ENCODE results near the gene HMGCS1. TPM values are rescaled to one million over a fixed set of nuclear protein-coding genes. Genes with fewer than 3 reads are reported as not detected.

Gene HMGCS1
- polyA plus RNA-seq, 1 donor from 2014 or later, result 498 TPM

DNA sequence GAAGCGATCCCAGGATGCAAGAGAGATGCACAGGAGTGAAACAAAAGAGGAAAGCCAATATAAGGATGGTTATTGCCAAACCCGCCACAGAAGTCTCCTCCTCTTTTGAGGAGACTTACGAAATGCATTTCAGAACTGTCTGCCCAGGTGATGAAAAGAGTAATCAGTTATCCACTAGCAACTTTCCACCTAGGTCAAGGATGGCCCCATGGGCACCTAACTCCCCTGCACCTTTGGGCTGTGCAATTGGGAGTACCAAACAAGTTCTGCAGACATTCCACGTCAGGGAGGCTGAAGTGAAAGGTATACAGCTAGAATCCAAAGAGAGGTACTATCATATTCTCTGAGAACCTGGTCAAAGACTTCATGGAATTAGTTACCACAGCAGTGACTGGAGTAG is 25.7 kb downstream of the HMGCS1 start:
- H3K27me3 ChIP-seq (ENCODE audit: insufficient read depth, low read depth, low read length), result no peaks in the 10 kb centered on the region
- no peak overlapping the region for H3K4me3 ChIP-seq (ENCODE audit: low read length)
- H3K9me2 ChIP-seq (ENCODE audit: insufficient read depth, low read length), result no peaks in the 10 kb centered on the region
- no peak overlapping the region for H3K4me2 ChIP-seq (ENCODE audit: low read length)
- H2AFZ ChIP-seq (ENCODE audit: low read depth, low read length), result no peak overlapping the region
- no peak overlapping the region for H3K27ac ChIP-seq (ENCODE audit: low read length)
- no peaks in the 10 kb centered on the region for H3F3A ChIP-seq (ENCODE audit: insufficient read depth, low read length, poor library complexity, severe bottlenecking)
- no peaks in the 10 kb centered on the region for H3K9me3 ChIP-seq (ENCODE audit: low read length)
- TF ChIP-seq EP300 (conservative IDR thresholded peaks at IDR 0.05; ENCODE audit: poor library complexity, severe bottlenecking) (no peak), TAF1 (IDR thresholded peaks at IDR 0.05; ENCODE audit: low read depth) (no peak), RAD21 (conservative IDR thresholded peaks at IDR 0.05) (no peak), EZH2 (IDR thresholded peaks at IDR 0.05; ENCODE audit: borderline replicate concordance, insufficient read depth, low read length, poor library complexity, severe bottlenecking) (no peak), POLR2AphosphoS5 (IDR thresholded peaks at IDR 0.05) (no peak), SMC3 (conservative IDR thresholded peaks at IDR 0.05; ENCODE audit: poor library complexity) (no peak), MXI1 (conservative IDR thresholded peaks at IDR 0.05; ENCODE audit: poor library complexity, severe bottlenecking) (no peak)
- TF ChIP-seq, protein P1, sequence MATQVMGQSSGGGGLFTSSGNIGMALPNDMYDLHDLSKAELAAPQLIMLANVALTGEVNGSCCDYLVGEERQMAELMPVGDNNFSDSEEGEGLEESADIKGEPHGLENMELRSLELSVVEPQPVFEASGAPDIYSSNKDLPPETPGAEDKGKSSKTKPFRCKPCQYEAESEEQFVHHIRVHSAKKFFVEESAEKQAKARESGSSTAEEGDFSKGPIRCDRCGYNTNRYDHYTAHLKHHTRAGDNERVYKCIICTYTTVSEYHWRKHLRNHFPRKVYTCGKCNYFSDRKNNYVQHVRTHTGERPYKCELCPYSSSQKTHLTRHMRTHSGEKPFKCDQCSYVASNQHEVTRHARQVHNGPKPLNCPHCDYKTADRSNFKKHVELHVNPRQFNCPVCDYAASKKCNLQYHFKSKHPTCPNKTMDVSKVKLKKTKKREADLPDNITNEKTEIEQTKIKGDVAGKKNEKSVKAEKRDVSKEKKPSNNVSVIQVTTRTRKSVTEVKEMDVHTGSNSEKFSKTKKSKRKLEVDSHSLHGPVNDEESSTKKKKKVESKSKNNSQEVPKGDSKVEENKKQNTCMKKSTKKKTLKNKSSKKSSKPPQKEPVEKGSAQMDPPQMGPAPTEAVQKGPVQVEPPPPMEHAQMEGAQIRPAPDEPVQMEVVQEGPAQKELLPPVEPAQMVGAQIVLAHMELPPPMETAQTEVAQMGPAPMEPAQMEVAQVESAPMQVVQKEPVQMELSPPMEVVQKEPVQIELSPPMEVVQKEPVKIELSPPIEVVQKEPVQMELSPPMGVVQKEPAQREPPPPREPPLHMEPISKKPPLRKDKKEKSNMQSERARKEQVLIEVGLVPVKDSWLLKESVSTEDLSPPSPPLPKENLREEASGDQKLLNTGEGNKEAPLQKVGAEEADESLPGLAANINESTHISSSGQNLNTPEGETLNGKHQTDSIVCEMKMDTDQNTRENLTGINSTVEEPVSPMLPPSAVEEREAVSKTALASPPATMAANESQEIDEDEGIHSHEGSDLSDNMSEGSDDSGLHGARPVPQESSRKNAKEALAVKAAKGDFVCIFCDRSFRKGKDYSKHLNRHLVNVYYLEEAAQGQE (IDR thresholded peaks at IDR 0.05; ENCODE audit: borderline replicate concordance), result no peak
- TF ChIP-seq, protein P2, sequence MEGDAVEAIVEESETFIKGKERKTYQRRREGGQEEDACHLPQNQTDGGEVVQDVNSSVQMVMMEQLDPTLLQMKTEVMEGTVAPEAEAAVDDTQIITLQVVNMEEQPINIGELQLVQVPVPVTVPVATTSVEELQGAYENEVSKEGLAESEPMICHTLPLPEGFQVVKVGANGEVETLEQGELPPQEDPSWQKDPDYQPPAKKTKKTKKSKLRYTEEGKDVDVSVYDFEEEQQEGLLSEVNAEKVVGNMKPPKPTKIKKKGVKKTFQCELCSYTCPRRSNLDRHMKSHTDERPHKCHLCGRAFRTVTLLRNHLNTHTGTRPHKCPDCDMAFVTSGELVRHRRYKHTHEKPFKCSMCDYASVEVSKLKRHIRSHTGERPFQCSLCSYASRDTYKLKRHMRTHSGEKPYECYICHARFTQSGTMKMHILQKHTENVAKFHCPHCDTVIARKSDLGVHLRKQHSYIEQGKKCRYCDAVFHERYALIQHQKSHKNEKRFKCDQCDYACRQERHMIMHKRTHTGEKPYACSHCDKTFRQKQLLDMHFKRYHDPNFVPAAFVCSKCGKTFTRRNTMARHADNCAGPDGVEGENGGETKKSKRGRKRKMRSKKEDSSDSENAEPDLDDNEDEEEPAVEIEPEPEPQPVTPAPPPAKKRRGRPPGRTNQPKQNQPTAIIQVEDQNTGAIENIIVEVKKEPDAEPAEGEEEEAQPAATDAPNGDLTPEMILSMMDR (IDR thresholded peaks at IDR 0.05; ENCODE audit: poor library complexity, severe bottlenecking), result no peak
- H3K79me2 ChIP-seq (replicated peaks; ENCODE audit: insufficient read depth, low read length), result peaks cover 16% of the 10 kb centered on the region
- H3K36me3 ChIP-seq (ENCODE audit: insufficient read depth, low read length), result peaks cover 23% of the 10 kb centered on the region
- no peaks in the 10 kb centered on the region for H4K20me1 ChIP-seq (ENCODE audit: insufficient read depth)
- no peak overlapping the region for H3K9ac ChIP-seq (ENCODE audit: low read length)

DNA sequence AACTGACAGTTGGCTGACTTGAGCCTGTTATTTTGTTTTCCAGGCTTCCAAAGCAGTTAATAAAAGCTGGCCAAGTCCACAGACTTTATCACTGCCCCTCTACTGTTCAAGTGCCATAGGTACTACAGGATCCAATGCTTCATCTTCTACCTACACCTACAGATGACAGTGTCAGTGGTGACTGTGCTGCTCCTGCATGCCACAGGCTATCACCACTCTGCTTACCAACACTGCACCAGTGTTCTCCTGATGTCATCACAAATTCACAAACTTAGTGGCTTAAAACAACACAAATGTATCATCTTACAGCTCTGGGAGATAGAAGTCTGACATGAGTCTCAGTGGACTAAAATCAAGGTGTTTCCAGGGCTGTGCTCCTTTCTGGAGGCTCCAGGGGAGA is 26.6 kb downstream of the HMGCS1 start:
- Histone ChIP-seq H3K9ac (ENCODE audit: low read length) (no peak overlapping the region), H3K4me3 (ENCODE audit: low read length) (no peak overlapping the region), H2AFZ (ENCODE audit: low read depth, low read length) (no peak overlapping the region), H3K9me3 (ENCODE audit: low read length) (no peaks in the 10 kb centered on the region), H3K4me2 (ENCODE audit: low read length) (no peak overlapping the region), H3K9me2 (ENCODE audit: insufficient read depth, low read length) (no peaks in the 10 kb centered on the region), H4K20me1 (ENCODE audit: insufficient read depth) (no peaks in the 10 kb centered on the region), H3F3A (ENCODE audit: insufficient read depth, low read length, poor library complexity, severe bottlenecking) (no peaks in the 10 kb centered on the region), H3K27ac (ENCODE audit: low read length) (no peak overlapping the region), H3K27me3 (ENCODE audit: insufficient read depth, low read depth, low read length) (no peaks in the 10 kb centered on the region), H3K79me2 (replicated peaks; ENCODE audit: insufficient read depth, low read length) (peaks cover 14% of the 10 kb centered on the region), H3K36me3 (ENCODE audit: insufficient read depth, low read length) (peaks cover 23% of the 10 kb centered on the region)
- TF ChIP-seq POLR2AphosphoS5 (IDR thresholded peaks at IDR 0.05) (no peak), RAD21 (conservative IDR thresholded peaks at IDR 0.05) (no peak)

All from neural cell (in vitro differentiated cells).